NCI-H2227 (cell line): ENCODE data around the gene AGMO.

Experiments
- DNase-seq: peaks from one replicate; lab custom pipeline; 2025; ENCODE audit not compliant: unreplicated experiment; lab: John Stamatoyannopoulos, UW

Gene AGMO

GRCh38 chr7:15504351-15504750 is 57.5 kb downstream of the AGMO start:
- DNase-seq, result no peak

DNA sequence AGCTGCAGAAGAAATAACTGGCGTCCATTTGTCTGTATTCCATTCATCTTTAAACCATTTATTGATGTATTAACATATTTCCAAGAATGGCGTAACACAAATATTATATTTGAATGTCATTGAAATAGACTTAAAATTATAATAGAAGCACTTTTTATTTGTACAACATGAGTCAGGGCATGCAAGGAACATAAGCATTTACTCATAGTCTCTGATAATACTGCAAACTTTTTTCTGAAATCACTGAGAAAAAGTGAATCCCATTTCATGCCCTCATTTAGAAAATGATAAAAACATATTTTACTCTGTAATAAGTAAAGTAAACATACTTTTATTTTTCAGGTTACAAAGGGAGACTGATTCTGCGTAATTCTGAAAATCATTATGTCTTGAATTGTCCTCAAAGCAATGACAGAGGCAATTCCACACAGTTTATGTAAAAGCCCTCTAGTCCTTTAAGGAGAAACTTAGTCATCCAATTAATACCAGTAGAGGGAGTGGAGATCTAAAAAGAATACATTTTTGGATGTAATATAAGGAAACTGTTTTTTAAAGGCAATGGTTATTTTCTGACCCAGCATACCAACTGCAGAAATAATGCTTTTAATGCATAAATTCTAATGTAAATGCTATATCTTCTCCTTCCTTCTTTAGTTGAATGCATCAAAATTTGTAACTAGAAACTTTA is 58.1 kb downstream of the AGMO start:
- no peak for DNase-seq

DNA sequence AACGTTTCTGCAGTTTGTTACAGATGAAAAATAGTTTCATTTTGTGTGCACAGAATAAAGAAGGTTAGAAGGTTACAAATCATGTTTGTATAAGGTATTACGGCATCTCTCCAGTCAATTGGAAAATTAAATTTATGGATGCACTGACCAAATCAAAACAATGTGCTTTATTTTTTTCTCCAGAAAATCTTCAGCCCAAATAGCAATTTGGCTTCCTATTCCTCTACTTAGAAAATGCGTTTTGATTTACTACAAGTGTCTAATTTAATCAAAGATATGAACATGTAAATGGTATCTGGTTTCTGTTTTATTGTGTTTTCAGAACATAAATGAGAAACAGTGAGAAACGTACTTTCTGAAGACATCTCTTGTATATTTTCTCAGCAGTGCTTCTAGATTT is 63.4 kb downstream of the AGMO start:
- no peak for DNase-seq

DNA sequence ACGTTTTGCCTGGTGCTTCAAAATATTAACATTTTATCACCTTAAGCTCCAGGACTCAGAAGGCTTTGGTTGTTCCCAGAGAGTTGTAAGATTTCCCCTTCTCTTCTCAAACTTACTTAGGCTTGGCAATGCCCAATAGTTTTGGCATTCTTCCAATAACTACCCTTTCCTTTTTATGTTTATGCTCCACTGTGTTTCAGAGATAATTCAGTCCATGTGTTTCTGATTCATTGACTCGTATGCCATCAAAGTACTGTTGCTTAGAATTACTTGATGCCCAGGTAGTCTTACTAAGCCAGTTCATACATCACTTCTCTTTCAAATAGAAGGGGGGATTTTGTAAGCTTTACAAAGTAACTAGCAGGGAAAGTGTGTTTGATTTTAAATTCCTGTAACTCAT is 66.6 kb downstream of the AGMO start:
- DNase-seq, result no peak

- no peak for DNase-seq
These were observed 67.1 kb downstream of the AGMO start for GRCh38 chr7:15494711-15495110.

GRCh38 chr7:15491361-15491760 is 70.5 kb downstream of the AGMO start:
- DNase-seq, result no peak

DNA sequence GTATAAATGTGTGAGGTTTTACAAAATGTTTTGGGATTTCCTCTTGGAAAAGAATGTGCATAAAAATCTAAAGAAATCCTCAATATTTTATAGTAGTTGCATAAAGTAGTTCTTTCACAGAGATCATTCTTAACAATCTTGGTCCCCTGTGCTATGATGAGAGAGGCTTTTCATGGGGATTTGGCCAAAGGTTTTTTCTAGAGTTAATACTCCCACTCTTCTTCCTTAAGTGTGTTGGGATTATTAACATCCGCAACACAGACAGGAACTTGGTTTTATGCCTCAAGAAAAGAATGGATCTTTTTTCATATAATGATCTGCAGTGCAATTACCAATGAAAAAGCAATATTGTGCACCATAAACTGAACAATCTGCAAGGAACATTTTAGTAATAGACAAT is 71.5 kb downstream of the AGMO start:
- DNase-seq, result no peak

DNA sequence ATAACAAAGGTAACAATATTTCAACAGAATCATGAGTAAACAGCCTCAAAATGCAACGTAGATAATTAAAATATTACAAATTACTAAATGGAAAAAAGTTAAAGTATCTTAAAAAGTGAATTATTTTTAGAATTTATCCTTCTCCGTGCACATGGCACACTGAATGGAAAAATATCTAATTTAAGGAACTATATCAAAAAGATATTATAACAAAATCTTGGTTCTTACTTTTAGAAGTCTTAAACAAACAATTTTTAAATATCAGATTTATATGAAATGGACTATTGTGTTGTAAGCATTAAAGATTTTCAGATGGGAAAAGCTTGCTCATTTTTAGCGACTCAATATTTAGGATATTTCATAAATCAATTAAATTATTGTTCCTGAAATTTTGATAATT is 72.0 kb downstream of the AGMO start:
- DNase-seq, result no peak

GRCh38 chr7:15489383-15489782 is 72.4 kb downstream of the AGMO start:
- DNase-seq, result no peak

GRCh38 chr7:15488401-15488800 is 73.4 kb downstream of the AGMO start:
- no peak for DNase-seq

GRCh38 chr7:15487896-15488295 is 73.9 kb downstream of the AGMO start:
- no peak for DNase-seq

- DNase-seq, result no peak
These were observed 75.8 kb downstream of the AGMO start for GRCh38 chr7:15485998-15486397.

GRCh38 chr7:15485431-15485830 is 76.4 kb downstream of the AGMO start:
- no peak for DNase-seq

DNA sequence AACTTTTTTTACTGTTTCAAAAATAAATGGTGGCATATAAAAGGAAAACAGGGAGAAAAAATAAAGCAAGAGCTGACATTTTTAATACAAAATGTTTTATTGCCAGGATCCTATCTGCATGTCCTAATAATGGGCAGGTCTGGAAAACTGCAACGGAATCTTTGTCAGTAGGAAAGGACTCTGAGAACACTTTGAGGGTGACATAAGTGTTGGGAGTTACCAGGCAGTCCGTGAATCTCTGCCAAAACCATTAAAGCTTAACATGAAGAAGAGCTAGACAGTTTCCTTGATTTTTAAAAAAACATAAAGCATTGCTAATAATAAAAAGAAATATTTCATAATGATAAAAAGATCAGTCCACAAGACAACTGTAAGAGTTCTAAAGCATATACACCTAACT is 80.7 kb downstream of the AGMO start:
- no peak for DNase-seq

DNA sequence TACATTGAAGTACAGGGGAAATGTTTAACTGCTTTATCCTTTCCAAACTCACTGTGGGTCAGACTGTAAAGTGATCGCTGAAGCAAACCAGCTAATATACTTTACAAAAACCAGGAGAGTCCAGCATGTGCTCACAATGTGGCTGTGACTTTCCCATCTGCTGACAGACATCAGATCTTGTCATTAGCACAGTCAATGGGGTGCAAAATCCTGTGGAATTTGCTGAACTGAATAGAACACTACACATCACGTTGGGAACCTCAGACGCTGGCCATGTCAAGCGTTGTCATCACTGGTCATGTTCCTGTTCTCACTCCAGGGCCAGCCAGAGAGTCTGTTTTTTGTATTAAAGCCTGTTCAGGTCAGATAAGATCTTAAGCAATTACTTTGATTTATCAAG is 83.4 kb downstream of the AGMO start:
- no peak for DNase-seq

DNA sequence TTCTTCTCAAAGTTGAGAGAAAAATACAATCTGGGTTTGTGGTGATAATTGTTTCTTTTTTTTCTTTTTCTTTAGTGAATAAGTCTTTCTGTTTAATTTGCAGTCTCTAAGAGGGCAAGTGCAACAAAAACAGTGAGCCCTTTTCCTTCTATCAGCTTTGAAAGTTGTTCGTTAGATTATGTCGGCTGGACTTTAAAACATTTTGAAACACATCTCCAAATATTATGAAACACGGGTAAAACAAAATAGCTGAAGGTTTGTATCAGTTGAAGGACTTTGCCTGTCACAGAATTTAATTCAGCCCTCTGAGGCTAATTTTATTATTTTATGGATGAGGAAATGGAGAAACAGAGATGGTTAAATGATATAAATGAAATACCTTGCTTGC is 85.3 kb downstream of the AGMO start:
- DNase-seq, result no peak

DNA sequence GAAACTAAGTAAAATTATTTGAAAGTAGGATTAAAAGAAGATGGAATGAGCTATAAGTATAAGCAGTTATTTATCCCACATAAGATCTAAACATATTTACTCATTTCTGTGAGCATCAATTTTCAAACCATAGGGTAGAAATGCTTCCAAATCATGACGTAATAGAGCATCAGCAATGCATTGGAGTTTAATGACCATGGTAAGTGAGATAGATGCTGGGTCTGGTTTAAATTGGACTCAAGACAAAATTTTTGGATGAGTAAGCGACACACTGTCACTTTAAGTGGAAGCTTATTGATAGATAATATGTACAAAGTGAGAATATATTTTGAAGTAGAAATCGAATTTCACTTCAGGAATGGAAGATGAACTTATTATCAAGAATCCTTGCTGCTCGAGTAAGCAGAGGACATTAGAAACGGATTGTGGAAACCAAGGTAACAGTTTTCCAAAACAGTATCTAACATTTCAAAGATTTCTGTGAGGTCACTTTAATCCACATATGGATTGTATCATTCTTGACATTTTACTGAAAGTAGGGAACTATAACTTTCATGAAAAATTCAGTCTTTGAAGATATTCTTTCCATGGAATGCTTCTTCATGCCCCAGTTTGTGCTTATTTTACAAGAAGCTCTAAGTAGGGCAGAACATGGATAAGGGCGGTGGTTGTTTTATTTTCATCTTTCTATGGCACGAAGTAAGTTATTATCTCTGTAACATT is 85.8 kb downstream of the AGMO start:
- DNase-seq, result no peak

DNA sequence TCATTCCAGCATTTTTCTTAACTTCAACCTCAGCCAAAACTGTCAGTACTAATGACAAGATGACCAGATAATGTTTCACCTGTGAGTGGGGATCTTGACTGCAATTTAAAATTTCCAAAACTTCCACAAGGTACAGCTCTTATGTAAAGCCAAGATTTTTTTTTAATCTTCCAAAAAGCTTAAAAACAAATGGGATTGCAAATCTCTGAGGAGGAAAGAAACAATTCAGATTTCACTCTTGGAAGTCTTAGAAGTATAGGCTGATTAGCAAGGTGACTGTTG is 90.2 kb downstream of the AGMO start:
- no peak for DNase-seq

GRCh38 chr7:15470825-15471668 is 90.8 kb downstream of the AGMO start:
- DNase-seq, result no peak

DNA sequence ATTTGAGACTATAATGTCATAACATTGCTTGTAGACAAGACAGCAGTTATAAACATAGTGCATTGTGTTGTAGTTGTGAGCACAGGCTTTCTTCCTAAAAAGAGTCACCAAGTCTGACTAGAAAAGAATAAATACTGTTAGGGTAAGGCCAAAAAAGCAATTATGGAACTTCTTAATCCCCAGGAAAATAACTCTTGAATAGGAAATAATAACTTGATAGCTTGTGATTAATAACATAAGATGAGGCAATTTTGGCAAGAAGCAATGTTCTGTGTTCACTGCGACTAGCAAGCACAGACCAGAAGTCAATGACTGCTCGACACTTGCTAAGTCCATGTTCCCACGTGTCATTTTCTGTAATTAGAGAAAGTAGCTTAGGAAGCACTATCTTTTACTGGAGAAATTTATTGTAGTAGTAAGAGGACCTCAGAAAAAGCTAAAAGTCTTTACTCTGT is 97.1 kb downstream of the AGMO start:
- no peak for DNase-seq

DNA sequence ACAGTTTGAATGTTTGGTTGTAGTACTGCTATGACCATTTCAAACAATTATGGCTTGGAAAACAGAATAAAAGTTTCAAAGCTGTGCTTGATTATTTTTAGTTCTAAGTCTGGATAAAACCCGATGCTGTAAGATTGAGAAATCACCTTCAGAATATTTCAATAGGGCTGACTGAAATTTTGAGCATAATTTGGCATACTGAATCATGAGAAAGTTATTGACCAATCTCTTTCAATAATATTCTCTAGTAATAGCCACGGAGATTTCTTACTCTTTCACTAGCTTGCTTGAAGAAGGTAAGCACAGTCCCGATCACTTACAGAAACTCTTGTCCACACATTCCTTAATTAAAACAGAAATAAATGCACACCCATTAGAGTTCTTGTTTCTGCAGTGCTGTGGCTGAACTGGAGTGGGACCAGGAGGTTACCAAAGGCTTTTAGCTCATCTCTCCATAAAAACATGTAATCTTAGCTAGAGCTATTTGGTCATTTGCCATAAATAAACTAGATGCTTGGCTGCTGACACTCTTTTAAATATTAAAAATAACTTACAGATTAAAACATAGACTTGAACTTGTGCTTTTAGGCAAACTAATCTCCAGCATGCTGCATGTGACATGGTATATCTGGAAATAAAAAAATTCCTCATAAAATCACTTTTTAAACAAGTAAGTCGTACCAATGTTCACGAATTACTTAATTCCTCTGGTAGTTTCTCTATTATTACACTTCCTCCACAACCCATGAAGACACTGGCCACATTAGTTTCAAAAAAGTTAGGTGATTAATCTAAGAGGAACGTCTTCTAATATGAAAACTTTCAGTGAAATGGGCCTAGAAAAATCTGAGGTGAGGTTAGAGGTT is 97.8 kb downstream of the AGMO start:
- DNase-seq, result no peak
